Activated naive CD4-positive, alpha-beta T cell treated with anti-CD3 and anti-CD28 coated beads for 36 hours (primary cell): ENCODE results near the gene CAPN8. TPM values are rescaled to one million over a fixed set of nuclear protein-coding genes. Genes with fewer than 3 reads are reported as not detected.

Source experiments
- CTCF ChIA-PET: fragments of 350-600 bp; sonication (Branson Sonifier 250); formaldehyde crosslinking; loops from one replicate; lab custom pipeline; 2021; ENCODE audit warnings: antibody characterized with exemption; lab: Charles Lee
- DNase-seq: peaks from one replicate; pipeline ENCODE4 v3.0.0-alpha.2; 2020
- H3K27ac Mint-ChIP-seq: one replicate; pipeline ENCODE4 v1.8.0; 2021; ENCODE audit warnings: mild to moderate bottlenecking, mixed read lengths
- H3K27me3 Mint-ChIP-seq: one replicate; pipeline ENCODE4 v1.8.0; 2021; ENCODE audit warnings: low read depth, mixed read lengths
- H3K36me3 Mint-ChIP-seq: one replicate; pipeline ENCODE4 v1.8.0; 2021; ENCODE audit warnings: low read depth, mixed read lengths
- H3K4me1 Mint-ChIP-seq: one replicate; pipeline ENCODE4 v1.8.0; 2021; ENCODE audit warnings: low read depth, mixed read lengths
- H3K4me3 Mint-ChIP-seq: one replicate; pipeline ENCODE4 v1.8.0; 2021; ENCODE audit warnings: mild to moderate bottlenecking, moderate library complexity, mixed read lengths
- H3K9me3 Mint-ChIP-seq: one replicate; pipeline ENCODE4 v1.8.0; 2021; ENCODE audit warnings: mixed read lengths
- intact Hi-C: fragments of 100-400 bp; cut with micrococcal nuclease; formaldehyde crosslinking; loops from one replicate; pipeline ENCODE4 v1.15.1; 2023
- total RNA-seq, 2 experiments: library from RNA; stranded (reverse); gene quantifications; one replicate each; pipeline ENCODE4 v1.2.3, GENCODE V29; 2021

The CAPN8 gene
- total RNA-seq, 2 experiments from 2014 or later: not detected

- no peak overlapping the region for H3K27ac Mint-ChIP-seq
- no peaks in the 10 kb centered on the region for H3K36me3 Mint-ChIP-seq
- H3K9me3 Mint-ChIP-seq: no peaks in the 10 kb centered on the region
These were observed 30.4 kb upstream of the CAPN8 start for GRCh38 chr1:223695941-223696340.

DNA sequence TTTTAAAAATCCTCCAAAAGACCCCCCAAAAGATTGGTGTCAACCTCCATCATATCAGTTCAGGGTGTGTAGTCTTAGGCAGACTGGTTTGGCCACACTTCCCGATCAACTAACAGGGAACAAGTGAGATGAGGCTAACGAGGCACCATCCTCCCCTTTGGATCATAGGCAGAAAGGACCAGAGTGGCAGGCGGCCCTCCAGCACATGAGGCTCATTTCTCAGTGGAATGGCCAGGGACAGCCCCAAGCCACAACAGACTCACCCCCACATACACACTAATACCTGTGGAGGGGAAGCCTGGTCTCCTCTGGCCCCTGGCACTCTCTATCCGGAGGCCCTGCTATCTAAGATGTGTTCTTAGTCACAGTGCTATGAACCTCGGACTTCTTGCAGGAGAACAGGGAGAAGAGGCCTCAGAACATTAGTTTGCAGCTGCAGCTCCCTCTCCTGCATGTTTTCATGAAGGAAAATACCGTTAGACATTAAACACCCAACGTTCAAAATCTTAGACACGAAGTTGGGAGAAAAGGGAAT is 29.6 kb upstream of the CAPN8 start:
- no peaks in the 10 kb centered on the region for H3K9me3 Mint-ChIP-seq
- no peaks in the 10 kb centered on the region for H3K27me3 Mint-ChIP-seq
- H3K36me3 Mint-ChIP-seq: no peaks in the 10 kb centered on the region
- H3K4me1 Mint-ChIP-seq: peaks cover 3% of the 10 kb centered on the region
- H3K4me3 Mint-ChIP-seq: no peak overlapping the region
- H3K27ac Mint-ChIP-seq: no peak overlapping the region
- no peak for DNase-seq
- intact Hi-C loops: loop anchor here (5.0 kb wide), 2 partner anchors 207 to 297 kb away; no protein-coding TSS in a partner anchor
- CTCF ChIA-PET: interaction anchor here (0.6 to 2.5 kb wide), 11 partner anchors 11 to 1370 kb away, joined by 3 to 20 read pairs (median 4); no protein-coding TSS in a partner anchor

More at GRCh38 chr1:223695941-223696340, 30.4 kb upstream of the CAPN8 start:
- no peak for DNase-seq
- no peak overlapping the region for H3K4me3 Mint-ChIP-seq
- peaks cover 7% of the 10 kb centered on the region for H3K4me1 Mint-ChIP-seq
- CTCF ChIA-PET: interaction anchor here (0.6 to 2.5 kb wide), 19 partner anchors 8 to 638 kb away, joined by 3 to 20 read pairs (median 4); partner anchors contain the start of gene CAPN2
- no peaks in the 10 kb centered on the region for H3K27me3 Mint-ChIP-seq
- intact Hi-C loops: loop anchor here (2.0 to 5.0 kb wide), 3 partner anchors 165 to 296 kb away; no protein-coding TSS in a partner anchor

DNA sequence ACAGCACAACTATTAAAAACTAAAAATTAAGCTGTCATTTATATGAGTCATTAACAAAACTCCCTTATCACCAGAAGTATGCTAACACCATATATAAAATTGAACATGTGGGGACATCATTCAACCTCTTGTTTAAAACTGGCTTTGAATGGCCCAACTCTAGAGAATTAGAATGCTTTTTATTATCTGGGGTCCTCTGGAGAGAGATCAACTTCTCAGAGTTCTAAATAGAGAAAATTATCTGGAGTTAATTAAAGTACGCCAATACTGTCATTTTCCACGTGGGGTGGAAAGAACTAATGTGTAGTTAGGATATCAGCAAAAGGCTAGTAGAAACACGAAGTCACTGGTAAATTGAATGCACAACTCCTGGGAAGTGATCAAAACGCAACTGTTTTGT is 25.6 kb upstream of the CAPN8 start:
- H3K27me3 Mint-ChIP-seq: no peaks in the 10 kb centered on the region

GRCh38 chr1:223684488-223684792 is 18.9 kb upstream of the CAPN8 start:
- no peaks in the 10 kb centered on the region for H3K9me3 Mint-ChIP-seq
- no peaks in the 10 kb centered on the region for H3K27me3 Mint-ChIP-seq
- intact Hi-C loops: loop anchor here (1.0 to 10.0 kb wide), 3 partner anchors 322 to 890 kb away; partner anchors contain the start of gene SUSD4
- no peak overlapping the region for H3K27ac Mint-ChIP-seq
- CTCF ChIA-PET: interaction anchor here (0.6 to 1.9 kb wide), 9 partner anchors 8 to 432 kb away, joined by 3 to 8 read pairs (median 6); no protein-coding TSS in a partner anchor
- H3K4me3 Mint-ChIP-seq: no peak overlapping the region
- DNase-seq: no peak
- no peaks in the 10 kb centered on the region for H3K36me3 Mint-ChIP-seq
- H3K4me1 Mint-ChIP-seq: peaks cover 3% of the 10 kb centered on the region

More for the DNA sequence above, 25.6 kb upstream of the CAPN8 start:
- H3K9me3 Mint-ChIP-seq: no peaks in the 10 kb centered on the region
- no peaks in the 10 kb centered on the region for H3K4me1 Mint-ChIP-seq
- CTCF ChIA-PET: interaction anchor here (1.0 kb wide), 1 partner anchor 511 kb away, joined by 3 read pairs; no protein-coding TSS in a partner anchor
- intact Hi-C loops: no loop called here
- H3K36me3 Mint-ChIP-seq: no peaks in the 10 kb centered on the region
- no peak overlapping the region for H3K4me3 Mint-ChIP-seq
- DNase-seq: no peak
- no peak overlapping the region for H3K27ac Mint-ChIP-seq

DNA sequence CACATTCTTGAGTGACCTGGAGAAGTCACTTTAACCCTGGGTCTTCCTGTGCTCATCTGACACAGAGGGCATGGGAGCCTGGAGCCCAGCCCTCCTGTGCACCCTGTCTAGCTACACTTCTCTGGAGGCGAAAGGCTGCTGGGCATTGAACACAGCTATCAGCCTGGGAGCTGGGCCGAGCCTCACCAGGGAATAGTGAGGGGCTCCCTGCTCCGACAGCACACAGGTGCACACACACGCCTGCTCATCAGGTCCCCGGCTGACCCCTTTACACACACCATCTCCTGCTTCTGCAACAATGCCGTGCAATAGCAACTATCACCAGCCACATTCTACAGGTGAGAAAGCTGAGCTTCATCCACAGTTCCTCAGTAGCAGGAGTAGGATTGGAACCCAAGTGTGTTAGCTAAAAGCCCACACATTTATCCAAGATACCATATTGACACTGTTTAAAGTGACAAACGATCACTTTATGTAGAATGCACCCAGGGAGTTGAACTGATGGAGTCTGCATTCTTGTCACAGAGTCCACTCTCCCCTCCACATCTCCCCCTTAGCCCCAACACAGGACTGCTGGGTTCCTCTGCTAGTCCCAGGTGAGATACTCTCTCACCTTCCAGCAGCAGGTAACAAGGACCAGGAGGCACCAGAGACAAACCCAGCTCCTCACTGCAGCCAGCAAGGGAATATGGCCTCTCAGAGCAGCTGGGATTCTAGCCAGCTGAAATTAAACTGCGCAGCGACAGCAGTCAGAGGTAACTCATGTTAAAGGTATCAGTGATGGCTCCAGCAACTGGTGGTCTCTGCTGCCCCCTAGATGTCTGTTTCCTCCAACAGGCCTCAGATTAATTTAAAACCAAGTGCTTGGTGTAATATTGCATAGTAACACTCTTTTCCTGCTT is 18.3 kb upstream of the CAPN8 start:
- intact Hi-C loops: loop anchor here (1.0 to 10.0 kb wide), 3 partner anchors 322 to 889 kb away; partner anchors contain the start of gene SUSD4
- CTCF ChIA-PET: interaction anchor here (0.6 to 1.9 kb wide), 15 partner anchors 9 to 612 kb away, joined by 3 to 8 read pairs (median 4); no protein-coding TSS in a partner anchor
- Mint-ChIP-seq H3K4me1 (peaks cover 3% of the 10 kb centered on the region), H3K4me3 (no peak overlapping the region), H3K9me3 (no peaks in the 10 kb centered on the region), H3K36me3 (no peaks in the 10 kb centered on the region), H3K27me3 (no peaks in the 10 kb centered on the region), H3K27ac (no peak overlapping the region)
- DNase-seq: peak; percentile 78

DNA sequence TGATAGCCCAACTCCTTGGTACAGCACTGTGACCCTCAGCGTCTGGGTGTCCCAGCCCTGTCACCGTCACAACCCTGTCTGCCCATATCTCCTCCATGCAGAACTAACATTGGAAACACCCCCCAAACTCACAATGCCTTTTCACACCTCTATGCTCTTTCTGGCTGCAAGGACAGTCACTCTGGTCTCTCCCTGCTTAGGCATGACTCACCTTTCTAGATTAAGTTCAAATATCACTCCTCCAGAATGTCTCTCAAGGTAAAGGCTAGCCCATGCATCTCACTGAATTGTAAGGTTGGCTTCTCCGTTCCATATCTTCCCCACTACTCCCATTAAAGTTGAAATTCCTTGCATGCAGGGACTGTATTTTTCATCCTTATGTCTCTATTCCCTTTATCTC is 17.0 kb upstream of the CAPN8 start:
- Mint-ChIP-seq H3K4me1 (peaks cover 3% of the 10 kb centered on the region), H3K27me3 (no peaks in the 10 kb centered on the region), H3K36me3 (no peaks in the 10 kb centered on the region), H3K9me3 (no peaks in the 10 kb centered on the region), H3K4me3 (no peak overlapping the region), H3K27ac (no peak overlapping the region)
- DNase-seq: no peak
- CTCF ChIA-PET: interaction anchor here (0.6 to 1.9 kb wide), 6 partner anchors 8 to 775 kb away, joined by 3 to 7 read pairs (median 5); no protein-coding TSS in a partner anchor
- intact Hi-C loops: loop anchor here (5.0 to 10.0 kb wide), 2 partner anchors 320 to 888 kb away; partner anchors contain the start of gene SUSD4

- no peak for DNase-seq
- Mint-ChIP-seq H3K36me3 (no peaks in the 10 kb centered on the region), H3K4me3 (no peak overlapping the region), H3K27me3 (no peaks in the 10 kb centered on the region), H3K4me1 (peaks cover 3% of the 10 kb centered on the region), H3K27ac (no peak overlapping the region), H3K9me3 (peaks cover 6% of the 10 kb centered on the region)
- intact Hi-C loops: loop anchor here (5.0 to 10.0 kb wide), 2 partner anchors 318 to 885 kb away; partner anchors contain the start of gene SUSD4
- CTCF ChIA-PET: interaction anchor here (1.3 to 2.1 kb wide), 4 partner anchors 123 to 557 kb away, joined by 3 to 8 read pairs (median 6); no protein-coding TSS in a partner anchor
These were observed 14.7 kb upstream of the CAPN8 start for GRCh38 chr1:223680188-223680587.

- Mint-ChIP-seq H3K4me1 (no peaks in the 10 kb centered on the region), H3K27me3 (no peaks in the 10 kb centered on the region), H3K9me3 (peaks cover 13% of the 10 kb centered on the region), H3K4me3 (no peak overlapping the region), H3K36me3 (no peaks in the 10 kb centered on the region), H3K27ac (no peak overlapping the region)
- CTCF ChIA-PET: interaction anchor here (0.6 kb wide), 1 partner anchor 474 kb away, joined by 3 read pairs; no protein-coding TSS in a partner anchor
- DNase-seq: no peak
- intact Hi-C loops: no loop called here
These were observed 13.3 kb upstream of the CAPN8 start for GRCh38 chr1:223678841-223679240.

GRCh38 chr1:223674119-223674890 is 8.8 kb upstream of the CAPN8 start:
- no peak overlapping the region for H3K4me3 Mint-ChIP-seq
- intact Hi-C loops: no loop called here
- no peak overlapping the region for H3K27ac Mint-ChIP-seq
- no peaks in the 10 kb centered on the region for H3K36me3 Mint-ChIP-seq
- no peaks in the 10 kb centered on the region for H3K27me3 Mint-ChIP-seq
- CTCF ChIA-PET: interaction anchor here (1.6 to 1.9 kb wide), 2 partner anchors 9 to 541 kb away, joined by 5 read pairs; no protein-coding TSS in a partner anchor
- peaks cover 13% of the 10 kb centered on the region for H3K9me3 Mint-ChIP-seq
- no peak for DNase-seq
- no peaks in the 10 kb centered on the region for H3K4me1 Mint-ChIP-seq

DNA sequence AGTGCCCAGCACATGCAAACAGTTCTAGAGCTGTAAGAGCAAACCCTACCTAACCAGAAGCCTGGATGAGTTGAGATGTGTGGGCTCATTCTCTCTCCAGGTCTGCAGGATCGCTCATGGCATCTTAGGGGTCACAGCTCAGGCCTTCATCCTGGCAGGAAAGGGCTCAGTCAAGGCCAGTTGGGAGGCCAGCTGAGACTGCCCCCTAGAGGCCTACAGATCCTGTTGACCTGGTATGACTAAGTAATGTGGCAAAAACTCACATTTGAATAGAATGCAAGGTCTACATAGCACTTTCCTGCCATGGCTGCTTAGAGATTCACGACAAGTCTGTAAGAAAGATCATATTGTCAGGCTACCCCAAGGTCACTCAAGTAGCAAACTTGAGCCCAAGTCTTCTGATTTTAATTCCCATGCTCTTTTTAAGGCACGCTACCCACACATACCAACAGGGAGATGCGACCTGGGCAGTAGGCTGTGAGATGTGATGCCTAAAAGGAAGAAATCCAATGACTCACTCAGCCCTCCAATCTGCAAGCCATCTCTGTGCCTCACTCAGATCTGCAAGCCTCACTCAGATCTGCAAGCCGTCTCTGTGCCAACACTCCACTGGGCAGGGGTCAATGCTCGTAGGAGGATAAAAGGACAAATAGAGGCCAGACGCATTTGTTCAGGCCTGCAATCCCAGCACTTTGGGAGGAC is 5.1 kb upstream of the CAPN8 start:
- no peaks in the 10 kb centered on the region for H3K36me3 Mint-ChIP-seq
- no peak overlapping the region for H3K27ac Mint-ChIP-seq
- CTCF ChIA-PET: interaction anchor here (0.7 to 1.0 kb wide), 2 partner anchors 53 to 114 kb away, joined by 3 read pairs; no protein-coding TSS in a partner anchor
- peaks cover 9% of the 10 kb centered on the region for H3K9me3 Mint-ChIP-seq
- peak; percentile 41 for DNase-seq
- H3K27me3 Mint-ChIP-seq: no peaks in the 10 kb centered on the region
- intact Hi-C loops: loop anchor here (2.0 kb wide), 1 partner anchor 140 kb away; no protein-coding TSS in a partner anchor
- H3K4me3 Mint-ChIP-seq: no peak overlapping the region
- no peaks in the 10 kb centered on the region for H3K4me1 Mint-ChIP-seq
